ENCODE results near the gene MAGI2.
"Not testable (repeated sequence)": the region's sequence is repeated elsewhere in the genome, so short reads cannot be mapped to it uniquely, and the experiment has no call there.

MAGI2 gene

DNA sequence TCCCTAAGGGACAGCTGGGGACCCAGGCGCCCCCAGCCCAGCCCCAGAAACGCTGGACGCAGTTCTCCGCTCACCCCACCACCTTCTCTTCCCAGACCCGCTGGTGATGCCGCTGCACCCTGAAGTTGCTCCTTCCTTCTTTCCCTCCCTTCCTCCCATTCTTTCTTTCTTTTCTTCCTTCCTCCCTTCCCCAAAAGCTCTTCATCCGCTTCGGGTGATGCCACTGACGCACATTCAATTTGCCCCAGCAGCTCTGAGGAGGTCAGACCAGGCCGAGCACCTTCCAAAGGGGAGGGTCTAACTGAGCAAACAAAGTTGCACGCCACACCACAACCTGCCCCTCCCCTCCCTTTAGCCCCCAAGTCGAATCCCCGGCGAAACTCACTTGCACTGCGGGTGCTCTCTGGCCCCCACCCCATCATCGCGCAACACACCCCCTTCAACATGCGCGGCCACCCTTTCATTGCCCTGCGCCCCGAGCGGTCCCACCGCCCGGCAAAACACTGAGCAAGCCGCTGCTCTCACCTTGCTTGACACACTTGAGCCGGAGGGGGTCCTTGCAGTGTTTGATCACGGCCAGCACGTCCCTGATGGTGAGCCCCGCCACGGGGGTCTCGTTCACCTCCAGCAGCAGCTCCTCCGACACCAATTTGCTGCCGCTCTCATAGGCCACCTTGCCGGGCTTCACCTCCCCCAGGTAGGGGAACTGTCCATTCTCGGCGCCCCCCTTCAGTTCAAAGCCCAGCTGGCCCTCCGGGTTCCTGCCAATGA is 787 bp downstream of the MAGI2 start:
- Histone ChIP-seq H3K23ac (ENCODE audit: low read depth, low read length, poor library complexity) (no peak overlapping the region), H3K9me3 (replicated peaks in 1 of 2; ENCODE audit: control insufficient read depth in 2 of 2, insufficient read depth in 1 of 2, low read depth in 1 of 2, low read length in 2 of 2) (no peaks in the 10 kb centered on the region), H2AK5ac (ENCODE audit: low read depth, low read length) (peak overlapping the region; percentile 49), H3K4me2 (ENCODE audit: insufficient read depth, low read length, poor library complexity, severe bottlenecking) (peak overlapping the region; percentile 95), H3K36me3 (replicated peaks in 1 of 2; ENCODE audit: control insufficient read depth in 2 of 2, insufficient read depth in 2 of 2, low read length in 2 of 2) (peaks cover 0 to 21% of the 10 kb centered on the region in 2 donors), H2AFZ (ENCODE audit: low read length) (peak overlapping the region; percentile 97), H4K91ac (ENCODE audit: low read depth, low read length, poor library complexity) (no peak overlapping the region), H3K27ac (replicated peaks; ENCODE audit: low read length) (peak overlapping the region; percentile 10), H3K18ac (ENCODE audit: low read length) (peak overlapping the region; percentile 83), H2BK15ac (ENCODE audit: low read length) (peak overlapping the region; percentile 40), H2BK12ac (ENCODE audit: low read length) (peak overlapping the region; percentile 41), H3K4ac (ENCODE audit: low read length) (no peak overlapping the region), H3K4me1 (ENCODE audit: control insufficient read depth in 2 of 2, insufficient read depth in 1 of 2, low read depth in 1 of 2, low read length in 2 of 2) (peaks cover 1 to 2% of the 10 kb centered on the region in 2 donors), H3K4me3 (ENCODE audit: low read length in 2 of 2) (peak overlapping the region; percentile 66 to 82), H4K8ac (ENCODE audit: low read depth, low read length) (no peak overlapping the region), H2BK5ac (ENCODE audit: low read length) (no peak overlapping the region), H3K14ac (ENCODE audit: low read length) (peak overlapping the region; percentile 43), H3K27me3 (ENCODE audit: control insufficient read depth in 3 of 3, insufficient read depth in 3 of 3, low read depth in 1 of 3, low read length in 3 of 3) (peaks cover 0 to 3% (median 0%) of the 10 kb centered on the region in 3 experiments), H3K9ac (ENCODE audit: low read depth, low read length, poor library complexity) (peak overlapping the region; percentile 78), H3K79me1 (ENCODE audit: low read depth, low read length) (no peaks in the 10 kb centered on the region), H2BK120ac (ENCODE audit: low read depth, low read length) (no peak overlapping the region)
- WGBS, 2 donors (ENCODE audit: extremely low coverage in 2 of 2, insufficient read length in 2 of 2, insufficient replicate concordance in 1 of 2), result no CpG with 5 or more reads among the region's 37 CpGs
- peak; percentile 35 for DNase-seq (ENCODE audit: low spot score)

DNA sequence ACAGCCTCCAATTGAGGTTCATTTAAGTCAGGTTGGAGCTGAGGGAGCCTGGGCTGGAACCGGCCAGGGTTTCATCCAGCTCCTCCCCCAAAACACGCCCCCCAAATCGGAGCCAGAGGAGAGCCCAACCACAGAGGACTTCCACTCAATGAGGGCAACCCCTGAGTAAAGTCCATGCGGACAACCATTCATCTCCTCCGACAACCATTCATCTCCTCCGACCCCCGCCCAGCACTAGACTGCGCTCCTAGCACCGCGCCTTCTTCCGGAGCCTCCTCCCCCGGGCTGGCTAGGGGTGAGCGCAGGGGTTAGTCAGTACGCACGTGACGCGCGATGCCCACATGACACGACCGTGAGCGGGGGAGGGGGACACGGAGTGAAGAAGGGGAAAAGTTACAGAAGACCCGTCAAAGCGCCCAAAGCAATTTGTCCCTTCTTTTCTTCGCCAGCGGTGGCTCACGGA is 1.4 kb downstream of the MAGI2 start:
- peak overlapping the region; percentile 95 for H3K4me2 ChIP-seq (ENCODE audit: insufficient read depth, low read length, poor library complexity, severe bottlenecking)
- peaks cover 0 to 17% of the 10 kb centered on the region in 2 donors for H3K36me3 ChIP-seq (replicated peaks in 1 of 2; ENCODE audit: control insufficient read depth in 2 of 2, insufficient read depth in 2 of 2, low read length in 2 of 2)
- H3K4ac ChIP-seq (ENCODE audit: low read length), result no peak overlapping the region
- no peaks in the 10 kb centered on the region for H3K9me3 ChIP-seq (replicated peaks in 1 of 2; ENCODE audit: control insufficient read depth in 2 of 2, insufficient read depth in 1 of 2, low read depth in 1 of 2, low read length in 2 of 2)
- no peak overlapping the region for H4K91ac ChIP-seq (ENCODE audit: low read depth, low read length, poor library complexity)
- H3K27ac ChIP-seq (replicated peaks; ENCODE audit: low read length), result peak overlapping the region; percentile 10
- H2BK5ac ChIP-seq (ENCODE audit: low read length), result no peak overlapping the region
- no CpG with 5 or more reads among the region's 27 CpGs for WGBS, 2 donors (ENCODE audit: extremely low coverage in 2 of 2, insufficient read length in 2 of 2, insufficient replicate concordance in 1 of 2)
- H3K9ac ChIP-seq (ENCODE audit: low read depth, low read length, poor library complexity), result peak overlapping the region; percentile 78
- no peak overlapping the region for H2BK15ac ChIP-seq (ENCODE audit: low read length)
- no peak overlapping the region for H3K23ac ChIP-seq (ENCODE audit: low read depth, low read length, poor library complexity)
- H3K18ac ChIP-seq (ENCODE audit: low read length), result peak overlapping the region; percentile 83
- H4K8ac ChIP-seq (ENCODE audit: low read depth, low read length), result no peak overlapping the region
- peaks cover 0 to 3% (median 0%) of the 10 kb centered on the region in 3 experiments for H3K27me3 ChIP-seq (ENCODE audit: control insufficient read depth in 3 of 3, insufficient read depth in 3 of 3, low read depth in 1 of 3, low read length in 3 of 3)
- no peak overlapping the region for H2BK12ac ChIP-seq (ENCODE audit: low read length)
- no peak overlapping the region for H2BK120ac ChIP-seq (ENCODE audit: low read depth, low read length)
- no peak overlapping the region for H2AK5ac ChIP-seq (ENCODE audit: low read depth, low read length)
- no peak overlapping the region for H3K14ac ChIP-seq (ENCODE audit: low read length)
- H3K4me3 ChIP-seq (ENCODE audit: low read length in 2 of 2), result peak overlapping the region; percentile 66 to 82
- peaks cover 1 to 2% of the 10 kb centered on the region in 2 donors for H3K4me1 ChIP-seq (ENCODE audit: control insufficient read depth in 2 of 2, insufficient read depth in 1 of 2, low read depth in 1 of 2, low read length in 2 of 2)
- peak overlapping the region; percentile 97 for H2AFZ ChIP-seq (ENCODE audit: low read length)
- peak; percentile 60 for DNase-seq (ENCODE audit: low spot score)
- H3K79me1 ChIP-seq (ENCODE audit: low read depth, low read length), result no peaks in the 10 kb centered on the region

DNA sequence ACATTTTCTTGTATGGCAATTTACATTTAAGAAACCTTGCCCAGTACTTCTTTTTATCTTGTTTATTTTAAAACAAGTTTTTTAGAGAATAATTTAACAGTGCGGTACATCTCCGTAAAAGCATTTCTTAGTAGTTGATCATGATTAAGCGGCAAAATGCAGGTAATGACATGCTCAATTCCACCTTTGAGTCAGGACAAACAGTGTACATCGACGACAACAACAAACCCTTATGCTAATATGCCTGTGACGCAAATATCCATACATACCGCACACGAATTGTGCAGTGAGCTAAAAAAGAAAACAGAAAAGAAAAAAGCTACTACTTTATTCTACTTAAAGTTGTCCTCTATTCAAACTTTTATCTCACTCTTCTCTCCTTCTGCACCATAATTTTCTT is 1.9 kb downstream of the MAGI2 start:
- H3K4me3 ChIP-seq (ENCODE audit: low read length in 2 of 2), result peak overlapping the region in 1 of 2 donors; percentile 66
- peak overlapping the region; percentile 97 for H2AFZ ChIP-seq (ENCODE audit: low read length)
- H2BK15ac ChIP-seq (ENCODE audit: low read length), result no peak overlapping the region
- H2BK12ac ChIP-seq (ENCODE audit: low read length), result no peak overlapping the region
- H3K14ac ChIP-seq (ENCODE audit: low read length), result no peak overlapping the region
- H3K18ac ChIP-seq (ENCODE audit: low read length), result no peak overlapping the region
- no peaks in the 10 kb centered on the region for H3K9me3 ChIP-seq (replicated peaks in 1 of 2; ENCODE audit: control insufficient read depth in 2 of 2, insufficient read depth in 1 of 2, low read depth in 1 of 2, low read length in 2 of 2)
- no peak overlapping the region for H2AK5ac ChIP-seq (ENCODE audit: low read depth, low read length)
- H2BK120ac ChIP-seq (ENCODE audit: low read depth, low read length), result no peak overlapping the region
- WGBS, 2 donors (ENCODE audit: extremely low coverage in 2 of 2, insufficient read length in 2 of 2, insufficient replicate concordance in 1 of 2), result no CpG with 5 or more reads among the region's 8 CpGs
- no peak overlapping the region for H3K23ac ChIP-seq (ENCODE audit: low read depth, low read length, poor library complexity)
- no peak overlapping the region for H4K91ac ChIP-seq (ENCODE audit: low read depth, low read length, poor library complexity)
- no peaks in the 10 kb centered on the region for H3K79me1 ChIP-seq (ENCODE audit: low read depth, low read length)
- H3K4me1 ChIP-seq (ENCODE audit: control insufficient read depth in 2 of 2, insufficient read depth in 1 of 2, low read depth in 1 of 2, low read length in 2 of 2), result peaks cover 1 to 2% of the 10 kb centered on the region in 2 donors
- no peak overlapping the region for H4K8ac ChIP-seq (ENCODE audit: low read depth, low read length)
- H3K4me2 ChIP-seq (ENCODE audit: insufficient read depth, low read length, poor library complexity, severe bottlenecking), result no peak overlapping the region
- no peak overlapping the region for H3K27ac ChIP-seq (replicated peaks; ENCODE audit: low read length)
- peaks cover 0 to 12% of the 10 kb centered on the region in 2 donors for H3K36me3 ChIP-seq (replicated peaks in 1 of 2; ENCODE audit: control insufficient read depth in 2 of 2, insufficient read depth in 2 of 2, low read length in 2 of 2)
- no peak for DNase-seq (ENCODE audit: low spot score)
- no peak overlapping the region for H2BK5ac ChIP-seq (ENCODE audit: low read length)
- peaks cover 0 to 3% (median 0%) of the 10 kb centered on the region in 3 experiments for H3K27me3 ChIP-seq (ENCODE audit: control insufficient read depth in 3 of 3, insufficient read depth in 3 of 3, low read depth in 1 of 3, low read length in 3 of 3)
- no peak overlapping the region for H3K4ac ChIP-seq (ENCODE audit: low read length)
- no peak overlapping the region for H3K9ac ChIP-seq (ENCODE audit: low read depth, low read length, poor library complexity)

DNA sequence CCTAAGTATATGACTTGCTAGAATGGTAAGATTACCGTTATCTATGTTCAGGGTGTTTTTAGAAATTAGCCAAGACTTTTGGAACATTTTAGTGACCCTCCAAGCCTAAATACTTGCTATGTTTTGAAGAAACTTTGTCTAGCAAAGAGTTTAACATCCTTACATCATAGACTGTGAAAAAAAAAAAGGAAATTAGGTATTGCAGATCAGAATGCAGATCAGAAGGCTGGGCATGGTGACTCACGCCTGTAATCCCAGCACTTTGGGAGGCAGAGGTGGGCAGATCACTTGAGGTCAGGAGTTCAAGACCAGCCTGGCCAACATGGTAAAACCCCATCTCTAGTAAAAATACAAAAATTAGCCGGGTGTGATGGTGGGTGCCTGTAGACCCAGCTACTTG is 10.7 kb downstream of the MAGI2 start:
- not testable (repeated sequence) for H4K8ac ChIP-seq (ENCODE audit: low read depth, low read length); H3K9ac ChIP-seq (ENCODE audit: low read depth, low read length, poor library complexity); H4K91ac ChIP-seq (ENCODE audit: low read depth, low read length, poor library complexity); H3K9me3 ChIP-seq (replicated peaks in 1 of 2; ENCODE audit: control insufficient read depth in 2 of 2, insufficient read depth in 1 of 2, low read depth in 1 of 2, low read length in 2 of 2); H3K4me1 ChIP-seq (ENCODE audit: control insufficient read depth in 2 of 2, insufficient read depth in 1 of 2, low read depth in 1 of 2, low read length in 2 of 2); H2BK120ac ChIP-seq (ENCODE audit: low read depth, low read length); H3K14ac ChIP-seq (ENCODE audit: low read length); H3K4ac ChIP-seq (ENCODE audit: low read length); H2BK12ac ChIP-seq (ENCODE audit: low read length); H2BK15ac ChIP-seq (ENCODE audit: low read length); H3K36me3 ChIP-seq (replicated peaks in 1 of 2; ENCODE audit: control insufficient read depth in 2 of 2, insufficient read depth in 2 of 2, low read length in 2 of 2); H3K79me1 ChIP-seq (ENCODE audit: low read depth, low read length); H2BK5ac ChIP-seq (ENCODE audit: low read length); H3K18ac ChIP-seq (ENCODE audit: low read length); H3K23ac ChIP-seq (ENCODE audit: low read depth, low read length, poor library complexity); H2AK5ac ChIP-seq (ENCODE audit: low read depth, low read length); H2AFZ ChIP-seq (ENCODE audit: low read length); H3K4me2 ChIP-seq (ENCODE audit: insufficient read depth, low read length, poor library complexity, severe bottlenecking); H3K4me3 ChIP-seq (ENCODE audit: low read length in 2 of 2); DNase-seq (ENCODE audit: low spot score); H3K27ac ChIP-seq (replicated peaks; ENCODE audit: low read length); H3K27me3 ChIP-seq (ENCODE audit: control insufficient read depth in 3 of 3, insufficient read depth in 3 of 3, low read depth in 1 of 3, low read length in 3 of 3)
- no CpG with 5 or more reads among the region's 3 CpGs for WGBS, 2 donors (ENCODE audit: extremely low coverage in 2 of 2, insufficient read length in 2 of 2, insufficient replicate concordance in 1 of 2)

All from neuronal stem cell (in vitro differentiated cells).